ENCODE data around the gene HOOK2.

- TF ChIP-seq JUN (CRISPR knock-in tag; IDR thresholded peaks at IDR 0.05) (no peak), CTCF (IDR thresholded peaks at IDR 0.05) (no peak), FOXP4 (CRISPR knock-in tag; IDR thresholded peaks at IDR 0.05) (no peak), E2F4 (CRISPR knock-in tag; IDR thresholded peaks at IDR 0.05; ENCODE audit: borderline replicate concordance, low read depth) (no peak), NR2C2 (CRISPR knock-in tag; IDR thresholded peaks at IDR 0.05) (no peak), ATF6 (CRISPR knock-in tag; IDR thresholded peaks at IDR 0.05) (no peak)
Observed at GRCh38 chr19:12759686-12760085, 15.7 kb downstream of the HOOK2 start.
